ENCODE measurements around the gene MLLT3.

GRCh38 chr9:20464242-20464641 is 158.1 kb downstream of the MLLT3 start:
- TF ChIP-seq CSDC2 (CRISPR knock-in tag; IDR thresholded peaks at IDR 0.05): no peak
- TF ChIP-seq ZNF70 (CRISPR knock-in tag; IDR thresholded peaks at IDR 0.05): no peak
- no peak for TF ChIP-seq ZFP30 (CRISPR knock-in tag; IDR thresholded peaks at IDR 0.05)
- TF ChIP-seq BACH2 (CRISPR knock-in tag; IDR thresholded peaks at IDR 0.05; ENCODE audit: borderline replicate concordance): no peak
- TF ChIP-seq TSHZ2 (CRISPR knock-in tag; IDR thresholded peaks at IDR 0.05): no peak
- no peak for TF ChIP-seq CREB5 (CRISPR knock-in tag; IDR thresholded peaks at IDR 0.05; ENCODE audit: low read depth)
- no peak for TF ChIP-seq ZFP3 (CRISPR knock-in tag; IDR thresholded peaks at IDR 0.05)
- TF ChIP-seq TCF4 (CRISPR knock-in tag; IDR thresholded peaks at IDR 0.05; ENCODE audit: borderline replicate concordance): no peak
- no peak for TF ChIP-seq ARNTL (CRISPR knock-in tag; IDR thresholded peaks at IDR 0.05; ENCODE audit: borderline replicate concordance, low read depth)
- no peak for TF ChIP-seq RARB (CRISPR knock-in tag; IDR thresholded peaks at IDR 0.05)
- TF ChIP-seq ZNF565 (CRISPR knock-in tag; conservative IDR thresholded peaks at IDR 0.05; ENCODE audit: low read depth): no peak

All from SK-N-SH treated with all-trans-retinoic acid at 6 μM for 48 hours (cell line).